ENCODE measurements around the gene GTPBP6.

The GTPBP6 gene

DNA sequence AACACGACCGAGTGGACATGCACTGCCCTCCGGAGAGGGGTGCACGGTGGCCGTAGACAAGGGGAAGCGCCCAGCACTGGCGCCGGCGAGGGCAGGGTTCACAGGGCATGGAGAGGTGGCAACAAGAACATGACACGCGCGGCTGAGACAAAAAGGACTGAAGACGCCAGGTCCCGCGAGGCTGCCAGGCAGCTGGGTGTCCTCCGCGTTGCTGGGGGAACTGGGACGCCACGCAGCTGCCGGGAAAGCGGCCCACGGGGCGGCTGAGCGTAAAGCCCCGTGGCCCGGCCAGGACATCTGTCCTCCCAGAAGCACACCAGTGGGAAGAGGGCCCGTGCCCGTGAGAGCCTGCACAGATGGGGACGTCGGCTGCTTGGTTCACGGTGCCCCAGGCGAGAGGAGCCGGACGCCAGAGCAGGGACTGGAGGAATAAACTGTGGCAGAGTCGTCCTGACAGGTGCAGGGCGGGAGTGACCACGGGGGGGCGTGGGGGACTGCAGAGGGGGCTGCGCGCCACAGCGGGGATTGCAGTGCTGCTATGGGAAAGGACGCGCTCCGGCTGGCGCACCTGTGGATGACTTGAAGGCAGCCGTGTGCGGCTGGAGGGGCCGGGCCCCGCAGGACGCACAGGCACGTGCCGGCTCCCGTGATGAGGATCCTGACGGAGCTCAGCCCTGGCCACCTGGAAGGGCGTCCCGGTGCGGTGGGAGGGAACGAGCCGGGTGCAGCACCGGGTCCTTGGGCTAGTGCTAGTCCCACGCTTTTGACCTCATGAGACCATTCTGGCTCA, 32.1 kb upstream of the GTPBP6 start:
- no peak for TF ChIP-seq CTCF (IDR thresholded peaks at IDR 0.05; ENCODE audit: low read depth, low read length, missing control alignments)
- no peak overlapping the region for H3K4me3 ChIP-seq (replicated peaks; ENCODE audit: low read depth, low read length)
- DNase-seq (ENCODE audit: extremely low read depth, low read depth): no peak

DNA sequence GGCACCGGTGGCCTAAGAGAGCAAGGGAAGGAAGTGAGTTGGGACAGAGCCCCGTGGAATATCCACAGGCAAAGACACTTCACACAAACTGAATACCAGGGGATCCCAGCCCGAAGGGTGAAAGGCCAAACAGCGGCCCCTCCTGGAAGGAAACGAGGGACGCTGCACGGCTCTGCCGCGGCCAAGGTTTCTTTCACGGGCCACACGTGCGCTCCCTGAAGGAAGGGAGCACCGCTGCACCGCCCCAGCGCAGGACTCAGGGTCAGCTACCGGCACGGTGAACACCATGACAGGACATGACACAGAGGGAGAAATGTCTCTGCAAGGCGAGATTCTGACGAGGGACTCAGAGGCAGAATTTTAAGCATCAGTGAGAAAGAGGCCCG, 31.5 kb upstream of the GTPBP6 start:
- TF ChIP-seq CTCF (IDR thresholded peaks at IDR 0.05; ENCODE audit: low read depth, low read length, missing control alignments): no peak
- no peak overlapping the region for H3K4me3 ChIP-seq (replicated peaks; ENCODE audit: low read depth, low read length)
- no peak for DNase-seq (ENCODE audit: extremely low read depth, low read depth)

GRCh38 chrX:349702-350101, 31.1 kb upstream of the GTPBP6 start:
- no peak for TF ChIP-seq CTCF (IDR thresholded peaks at IDR 0.05; ENCODE audit: low read depth, low read length, missing control alignments)
- no peak for DNase-seq (ENCODE audit: extremely low read depth, low read depth)
- H3K4me3 ChIP-seq (replicated peaks; ENCODE audit: low read depth, low read length): no peak overlapping the region

DNA sequence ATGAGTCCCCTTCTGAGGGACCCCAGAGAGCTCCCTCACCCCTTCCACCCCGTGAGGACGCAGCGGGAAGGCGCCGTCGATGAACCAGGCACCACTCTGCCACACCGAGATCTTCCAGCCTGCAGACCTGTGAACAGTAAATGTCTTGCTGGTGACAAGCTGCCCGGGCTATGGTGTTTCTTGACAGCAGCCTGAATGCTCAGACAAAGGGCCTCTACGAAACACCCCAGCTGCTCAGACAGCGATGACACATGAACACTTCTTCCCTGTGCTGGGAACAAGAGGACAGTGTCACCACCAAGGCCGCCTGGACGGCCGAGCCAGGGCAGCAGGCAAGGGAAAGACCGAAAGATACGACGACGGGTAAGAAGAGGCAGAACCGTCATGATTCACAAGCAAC, 30.6 kb upstream of the GTPBP6 start:
- DNase-seq (ENCODE audit: extremely low read depth, low read depth): no peak
- H3K4me3 ChIP-seq (replicated peaks; ENCODE audit: low read depth, low read length): no peak overlapping the region
- no peak for TF ChIP-seq CTCF (IDR thresholded peaks at IDR 0.05; ENCODE audit: low read depth, low read length, missing control alignments)

DNA sequence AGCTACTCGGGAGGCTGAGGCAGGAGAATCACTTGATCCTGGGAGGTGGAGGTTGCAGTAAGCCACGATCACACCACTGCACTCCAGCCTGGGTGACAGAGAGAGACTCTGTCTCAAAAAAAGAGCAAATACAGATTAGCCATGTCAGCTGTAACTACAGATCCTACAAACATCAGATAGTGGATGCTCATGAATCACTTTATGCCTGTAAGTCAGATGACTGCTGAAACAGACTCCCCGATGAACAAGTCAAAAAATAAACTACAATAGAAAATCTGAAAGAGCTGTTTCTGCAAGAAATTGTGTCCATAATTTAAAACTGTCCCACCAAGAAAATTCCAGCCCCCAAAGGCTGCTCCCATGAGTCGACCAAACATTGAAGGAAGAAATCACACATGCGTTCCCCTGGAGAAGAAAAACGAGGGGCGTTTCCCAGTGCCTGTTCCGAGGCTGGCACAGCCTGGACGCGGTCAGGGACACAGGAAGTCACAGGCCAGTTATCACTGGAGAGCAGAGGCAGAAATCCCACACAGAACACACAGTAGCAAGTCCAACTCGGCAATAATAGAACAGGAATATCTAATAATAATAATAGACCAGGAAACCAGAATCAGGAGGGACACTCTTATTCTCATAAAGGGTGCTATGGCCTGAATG, 30.0 kb upstream of the GTPBP6 start:
- no peak overlapping the region for H3K4me3 ChIP-seq (replicated peaks; ENCODE audit: low read depth, low read length)
- no peak for DNase-seq (ENCODE audit: extremely low read depth, low read depth)
- no peak for TF ChIP-seq CTCF (IDR thresholded peaks at IDR 0.05; ENCODE audit: low read depth, low read length, missing control alignments)

- no peak overlapping the region for H3K4me3 ChIP-seq (replicated peaks; ENCODE audit: low read depth, low read length)
- no peak for DNase-seq (ENCODE audit: extremely low read depth, low read depth)
- TF ChIP-seq CTCF (IDR thresholded peaks at IDR 0.05; ENCODE audit: low read depth, low read length, missing control alignments): no peak
Measured at GRCh38 chrX:347351-348117, 28.9 kb upstream of the GTPBP6 start.
